Measurements from ENCODE around the gene DISC1. TPM values are rescaled to one million over a fixed set of nuclear protein-coding genes. Genes with fewer than 3 reads are reported as not detected.
"Not testable (repeated sequence)": the region's sequence is repeated elsewhere in the genome, so short reads cannot be mapped to it uniquely, and the experiment has no call there.

DISC1 gene
- polyA plus RNA-seq, 1 of the 3 experiments (the other 2 are of a cell fraction): 1.7 TPM

DNA sequence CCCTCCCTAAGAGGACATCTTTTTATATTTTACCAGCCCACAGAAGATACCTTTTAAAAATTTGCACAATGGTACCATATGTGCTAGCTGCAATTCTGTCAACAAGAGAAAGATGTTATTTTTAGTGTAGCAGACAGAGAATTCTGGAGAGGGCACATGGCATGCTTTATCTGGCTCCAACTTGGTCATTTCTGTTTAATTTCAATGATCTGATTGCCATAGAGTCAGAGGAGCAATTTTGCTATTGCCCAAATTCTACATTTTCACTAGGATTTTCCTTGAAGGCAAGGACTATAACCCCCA lies 17.3 kb downstream of the DISC1 start:
- H3K9ac ChIP-seq: no peak overlapping the region
- DNase-seq: no peak
- H3K9me3 ChIP-seq: no peaks in the 10 kb centered on the region
- H3K79me2 ChIP-seq (ENCODE audit: insufficient read depth): no peaks in the 10 kb centered on the region
- no peaks in the 10 kb centered on the region for H3K27me3 ChIP-seq (ENCODE audit: insufficient read depth)
- H3K4me2 ChIP-seq: no peak overlapping the region
- H3K36me3 ChIP-seq (replicated peaks in 1 of 2; ENCODE audit: control insufficient read depth in 1 of 2, insufficient read depth in 2 of 2, low read length in 1 of 2): no peaks in the 10 kb centered on the region
- ChIA-PET POLR2A (no interaction called here), CTCF (interaction anchor here (1.0 to 1.9 kb wide), 3 partner anchors 22 to 287 kb away, joined by 3 to 5 read pairs (median 3); no protein-coding TSS in a partner anchor)
- H3K27ac ChIP-seq (ENCODE audit: low read depth in 2 of 2, low read length in 1 of 2): no peak overlapping the region
- H2AFZ ChIP-seq (ENCODE audit: low read depth): no peak overlapping the region
- no peak overlapping the region for H3K4me3 ChIP-seq (ENCODE audit: low read depth in 2 of 2, low read length in 1 of 2)
- H3K9me2 ChIP-seq: no peaks in the 10 kb centered on the region
- no peaks in the 10 kb centered on the region for H4K20me1 ChIP-seq (ENCODE audit: insufficient read depth)
- TF ChIP-seq FOXM1 (IDR thresholded peaks at IDR 0.05; ENCODE audit: low read depth) (no peak), RXRA (IDR thresholded peaks at IDR 0.05; ENCODE audit: borderline replicate concordance, low read depth) (no peak), EP300 (IDR thresholded peaks at IDR 0.05; ENCODE audit: borderline replicate concordance in 1 of 2, low read depth in 1 of 2, low read length in 1 of 2) (no peak), CHD2 (IDR thresholded peaks at IDR 0.05; ENCODE audit: low read length, partially characterized antibody) (no peak)
- TF ChIP-seq, protein P1, sequence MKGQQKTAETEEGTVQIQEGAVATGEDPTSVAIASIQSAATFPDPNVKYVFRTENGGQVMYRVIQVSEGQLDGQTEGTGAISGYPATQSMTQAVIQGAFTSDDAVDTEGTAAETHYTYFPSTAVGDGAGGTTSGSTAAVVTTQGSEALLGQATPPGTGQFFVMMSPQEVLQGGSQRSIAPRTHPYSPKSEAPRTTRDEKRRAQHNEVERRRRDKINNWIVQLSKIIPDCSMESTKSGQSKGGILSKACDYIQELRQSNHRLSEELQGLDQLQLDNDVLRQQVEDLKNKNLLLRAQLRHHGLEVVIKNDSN (IDR thresholded peaks at IDR 0.05; ENCODE audit: borderline replicate concordance, low read depth): no peak
- H3F3A ChIP-seq (replicated peaks; ENCODE audit: insufficient read depth): no peaks in the 10 kb centered on the region
- H3K4me1 ChIP-seq (ENCODE audit: control insufficient read depth in 1 of 2, insufficient read depth in 2 of 2, low read depth in 1 of 2, low read length in 1 of 2): peaks cover 0 to 17% of the 10 kb centered on the region in 2 experiments; a peak in 1 of 4 replicates

DNA sequence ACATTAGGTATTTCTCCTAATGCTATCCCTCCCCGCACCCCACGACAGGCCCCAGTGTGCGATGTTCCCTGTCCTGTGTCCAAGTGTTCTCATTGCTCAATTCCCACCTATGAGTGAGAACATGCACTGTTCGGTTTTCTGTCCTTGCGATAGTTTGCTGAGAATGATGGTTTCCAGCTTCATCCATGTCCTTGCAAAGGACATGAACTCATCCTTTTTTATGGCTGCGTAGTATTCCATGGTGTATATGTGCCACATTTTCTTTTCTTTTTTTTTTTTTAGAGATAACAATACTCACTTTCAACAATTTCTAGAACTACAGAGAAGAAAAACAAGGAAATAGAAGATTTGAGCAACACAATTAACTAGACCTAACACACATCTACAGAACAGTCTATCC lies 19.0 kb downstream of the DISC1 start:
- H3K27ac ChIP-seq (ENCODE audit: low read depth in 2 of 2, low read length in 1 of 2); H3K36me3 ChIP-seq (replicated peaks in 1 of 2; ENCODE audit: control insufficient read depth in 1 of 2, insufficient read depth in 2 of 2, low read length in 1 of 2); H3K4me1 ChIP-seq (ENCODE audit: control insufficient read depth in 1 of 2, insufficient read depth in 2 of 2, low read depth in 1 of 2, low read length in 1 of 2); H3K9me2 ChIP-seq; H3K4me3 ChIP-seq (ENCODE audit: low read depth in 2 of 2, low read length in 1 of 2); H4K20me1 ChIP-seq (ENCODE audit: insufficient read depth); POLR2A ChIA-PET; H3K79me2 ChIP-seq (ENCODE audit: insufficient read depth); DNase-seq; H3F3A ChIP-seq (replicated peaks; ENCODE audit: insufficient read depth); CTCF ChIA-PET; H2AFZ ChIP-seq (ENCODE audit: low read depth); H3K9me3 ChIP-seq; H3K27me3 ChIP-seq (ENCODE audit: insufficient read depth); H3K4me2 ChIP-seq; H3K9ac ChIP-seq: not testable (repeated sequence)
- 95% methylated on average over 6 of the region's 6 CpGs for WGBS (ENCODE audit: low lambda C conversion rate)

DNA sequence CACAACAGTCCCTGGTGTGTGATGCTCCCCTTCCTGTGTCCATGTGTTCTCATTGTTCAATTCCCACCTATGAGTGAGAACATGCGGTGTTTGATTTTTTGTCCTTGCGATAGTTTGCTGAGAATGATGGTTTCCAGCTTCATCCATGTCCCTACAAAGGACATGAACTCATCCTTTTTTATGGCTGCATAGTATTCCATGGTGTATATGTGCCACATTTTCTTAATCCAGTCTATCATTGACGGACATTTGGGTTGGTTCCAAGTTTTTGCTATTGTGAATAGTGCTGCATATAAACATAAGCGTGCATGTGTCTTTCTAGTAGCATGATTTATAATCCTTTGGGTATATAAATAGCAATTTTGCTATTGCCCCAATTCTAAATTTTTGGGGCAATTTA lies 19.6 kb downstream of the DISC1 start:
- POLR2A ChIA-PET; CTCF ChIA-PET; DNase-seq; H3F3A ChIP-seq (replicated peaks; ENCODE audit: insufficient read depth); H4K20me1 ChIP-seq (ENCODE audit: insufficient read depth); H3K4me1 ChIP-seq (ENCODE audit: control insufficient read depth in 1 of 2, insufficient read depth in 2 of 2, low read depth in 1 of 2, low read length in 1 of 2); H3K4me2 ChIP-seq; H3K9me3 ChIP-seq; H3K4me3 ChIP-seq (ENCODE audit: low read depth in 2 of 2, low read length in 1 of 2); H3K27me3 ChIP-seq (ENCODE audit: insufficient read depth); H3K36me3 ChIP-seq (replicated peaks in 1 of 2; ENCODE audit: control insufficient read depth in 1 of 2, insufficient read depth in 2 of 2, low read length in 1 of 2); H3K79me2 ChIP-seq (ENCODE audit: insufficient read depth); H3K27ac ChIP-seq (ENCODE audit: low read depth in 2 of 2, low read length in 1 of 2); H2AFZ ChIP-seq (ENCODE audit: low read depth); H3K9me2 ChIP-seq; H3K9ac ChIP-seq: not testable (repeated sequence)
- 94% methylated on average over 3 of the region's 4 CpGs for WGBS (ENCODE audit: low lambda C conversion rate)

- H3K4me2 ChIP-seq; H3F3A ChIP-seq (replicated peaks; ENCODE audit: insufficient read depth); H3K9me2 ChIP-seq; H3K9me3 ChIP-seq; H2AFZ ChIP-seq (ENCODE audit: low read depth); H4K20me1 ChIP-seq (ENCODE audit: insufficient read depth); H3K79me2 ChIP-seq (ENCODE audit: insufficient read depth); H3K4me1 ChIP-seq (ENCODE audit: control insufficient read depth in 1 of 2, insufficient read depth in 2 of 2, low read depth in 1 of 2, low read length in 1 of 2); H3K36me3 ChIP-seq (replicated peaks in 1 of 2; ENCODE audit: control insufficient read depth in 1 of 2, insufficient read depth in 2 of 2, low read length in 1 of 2); H3K27ac ChIP-seq (ENCODE audit: low read depth in 2 of 2, low read length in 1 of 2); H3K27me3 ChIP-seq (ENCODE audit: insufficient read depth); CTCF ChIA-PET; H3K9ac ChIP-seq; DNase-seq; H3K4me3 ChIP-seq (ENCODE audit: low read depth in 2 of 2, low read length in 1 of 2): not testable (repeated sequence)
- POLR2A ChIA-PET: interaction anchor here (0.6 kb wide), 1 partner anchor 331 kb away, joined by 3 read pairs; no protein-coding TSS in a partner anchor
- 67% methylated on average over 7 of the region's 10 CpGs for WGBS (ENCODE audit: low lambda C conversion rate)
Observed at GRCh38 chr1:231651621-231652260, 25.2 kb downstream of the DISC1 start.

Data from SK-N-SH (cell line).